ENCODE measurements around the gene INPP5K. TPM values are rescaled to one million over a fixed set of nuclear protein-coding genes. Genes with fewer than 3 reads are reported as not detected.
A peak's percentile ranks its signal among the peaks of the same experiment; 100 is the strongest.

Gene INPP5K
- total and polyA plus RNA-seq, 10 of the 15 experiments (the other 5 are each of a cell fraction or from before 2014, with no cell fraction given), result 0.58 to 41.2 (median 23.3) TPM

GRCh38 chr17:1485423-1486376 lies 30.7 kb downstream of the INPP5K start (continued):
- TF ChIP-seq GATAD2B (conservative IDR thresholded peaks at IDR 0.05; ENCODE audit: low read depth) (peak; percentile 73), HDAC2 (IDR thresholded peaks at IDR 0.05) (no peak), ZNF207 (IDR thresholded peaks at IDR 0.05; ENCODE audit: borderline replicate concordance) (0 out of 2 replicates have a peak, but pooled peaks have one; percentile 7), MEF2B (IDR thresholded peaks at IDR 0.05; ENCODE audit: partially characterized antibody, poor library complexity, severe bottlenecking) (peak; percentile 8), BACH1 (IDR thresholded peaks at IDR 0.05; ENCODE audit: borderline replicate concordance) (peak; percentile 43; the same call in 1 of the 2 replicates), ETV6 (conservative IDR thresholded peaks at IDR 0.05 in 1 of 2, IDR thresholded peaks at IDR 0.05 in 1 of 2; ENCODE audit: borderline replicate concordance in 1 of 2, low read depth in 1 of 2) (no peak), RAD21 (IDR thresholded peaks at IDR 0.05; ENCODE audit: insufficient read depth, low read depth, low read length) (no peak), E2F4 (IDR thresholded peaks at IDR 0.05; ENCODE audit: low read depth, low read length) (no peak), BHLHE40 (IDR thresholded peaks at IDR 0.05; ENCODE audit: borderline replicate concordance in 1 of 2, low read depth in 2 of 2, low read length in 1 of 2) (peak in 1 of 2 experiments; percentile 38; a peak in 2 of 4 replicates), IKZF1 (conservative IDR thresholded peaks at IDR 0.05) (peak; percentile 86), DPF2 (IDR thresholded peaks at IDR 0.05) (peak; percentile 26), PAX8 (IDR thresholded peaks at IDR 0.05) (no peak), EZH2 (IDR thresholded peaks at IDR 0.05; ENCODE audit: borderline replicate concordance, control insufficient read depth, low read depth, low read length) (no peak), ZNF274 (IDR thresholded peaks at IDR 0.05; ENCODE audit: insufficient read depth, insufficient read length) (no peak), GABPA (IDR thresholded peaks at IDR 0.05; ENCODE audit: low read depth) (no peak), SPI1 (IDR thresholded peaks at IDR 0.05; ENCODE audit: borderline replicate concordance, insufficient read depth, low read depth, low read length) (no peak), STAT3 (IDR thresholded peaks at IDR 0.05; ENCODE audit: low read depth, low read length) (no peak), LARP7 (IDR thresholded peaks at IDR 0.05) (peak; percentile 45; the same call in 1 of the 2 replicates), PAX5 (IDR thresholded peaks at IDR 0.05; ENCODE audit: borderline replicate concordance, low read depth, low read length) (no peak), KDM1A (IDR thresholded peaks at IDR 0.05; ENCODE audit: borderline replicate concordance) (no peak), NKRF (conservative IDR thresholded peaks at IDR 0.05) (peak; percentile 27; the same call in 1 of the 2 replicates), CTCF (IDR thresholded peaks at IDR 0.05 in 2 of 3, conservative IDR thresholded peaks at IDR 0.05 in 1 of 3; ENCODE audit: control insufficient read depth in 2 of 3, extremely low read depth in 1 of 3, insufficient read depth in 1 of 3, low read depth in 3 of 3, low read length in 3 of 3) (no peak), MEF2A (IDR thresholded peaks at IDR 0.05; ENCODE audit: insufficient read depth, low read depth, low read length) (0 out of 2 replicates have a peak, but pooled peaks have one; percentile 4), CHD4 (IDR thresholded peaks at IDR 0.05) (no peak), IRF4 (IDR thresholded peaks at IDR 0.05; ENCODE audit: low read depth, low read length) (no peak), SREBF2 (IDR thresholded peaks at IDR 0.05; ENCODE audit: low read length) (no peak)
